ENCODE results near the gene IQSEC3. TPM values are rescaled to one million over a fixed set of nuclear protein-coding genes. Genes with fewer than 3 reads are reported as not detected.

IQSEC3 gene
- total RNA-seq, 1 experiment from 2014 or later, result not detected

- H3K36me3 Mint-ChIP-seq (ENCODE audit: insufficient read depth, unreplicated experiment), result no peaks in the 10 kb centered on the region
- POLR2A ChIA-PET, result no interaction called here
These were observed 58.5 kb downstream of the IQSEC3 start for GRCh38 chr12:125075-125474.

GRCh38 chr12:125566-125965 is 59.0 kb downstream of the IQSEC3 start:
- DNase-seq (ENCODE audit: unreplicated experiment), result no peak
- CTCF ChIA-PET, result no interaction called here
- BruUV-seq (replicated peaks), result no TSS peak
- no peak overlapping the region for H3K27ac Mint-ChIP-seq (ENCODE audit: low read depth, unreplicated experiment)
- POLR2A ChIA-PET, result no interaction called here
- H3K4me1 Mint-ChIP-seq (ENCODE audit: insufficient read depth, unreplicated experiment), result no peaks in the 10 kb centered on the region
- no peaks in the 10 kb centered on the region for H3K36me3 Mint-ChIP-seq (ENCODE audit: insufficient read depth, unreplicated experiment)
- no peaks in the 10 kb centered on the region for H3K9me3 Mint-ChIP-seq (ENCODE audit: unreplicated experiment)
- intact Hi-C loops (cut with micrococcal nuclease), result no loop called here
- H3K27me3 Mint-ChIP-seq (ENCODE audit: insufficient read depth, unreplicated experiment), result peaks cover 64% of the 10 kb centered on the region
- no peak for TF ChIP-seq CTCF (IDR thresholded peaks at IDR 0.05; ENCODE audit: unreplicated experiment)
- H3K4me3 Mint-ChIP-seq (ENCODE audit: unreplicated experiment), result no peak overlapping the region

More at GRCh38 chr12:125075-125474, 58.5 kb downstream of the IQSEC3 start:
- DNase-seq (ENCODE audit: unreplicated experiment), result no peak
- H3K27me3 Mint-ChIP-seq (ENCODE audit: insufficient read depth, unreplicated experiment), result peaks cover 69% of the 10 kb centered on the region
- intact Hi-C loops (cut with micrococcal nuclease), result no loop called here
- no peaks in the 10 kb centered on the region for H3K4me1 Mint-ChIP-seq (ENCODE audit: insufficient read depth, unreplicated experiment)
- no peak overlapping the region for H3K4me3 Mint-ChIP-seq (ENCODE audit: unreplicated experiment)
- CTCF ChIA-PET, result no interaction called here
- no peak for TF ChIP-seq CTCF (IDR thresholded peaks at IDR 0.05; ENCODE audit: unreplicated experiment)
- H3K9me3 Mint-ChIP-seq (ENCODE audit: unreplicated experiment), result no peaks in the 10 kb centered on the region
- no peak overlapping the region for H3K27ac Mint-ChIP-seq (ENCODE audit: low read depth, unreplicated experiment)
- BruUV-seq (replicated peaks), result no TSS peak

GRCh38 chr12:128079-128478 is 61.5 kb downstream of the IQSEC3 start:
- Mint-ChIP-seq H3K4me3 (ENCODE audit: unreplicated experiment) (no peak overlapping the region), H3K27me3 (ENCODE audit: insufficient read depth, unreplicated experiment) (peaks cover 59% of the 10 kb centered on the region), H3K27ac (ENCODE audit: low read depth, unreplicated experiment) (no peak overlapping the region), H3K36me3 (ENCODE audit: insufficient read depth, unreplicated experiment) (no peaks in the 10 kb centered on the region), H3K9me3 (ENCODE audit: unreplicated experiment) (no peaks in the 10 kb centered on the region), H3K4me1 (ENCODE audit: insufficient read depth, unreplicated experiment) (peaks cover 6% of the 10 kb centered on the region)
- CTCF ChIA-PET, result no interaction called here
- DNase-seq (ENCODE audit: unreplicated experiment), result no peak
- BruUV-seq (replicated peaks), result no TSS peak
- TF ChIP-seq CTCF (IDR thresholded peaks at IDR 0.05; ENCODE audit: unreplicated experiment), result no peak
- POLR2A ChIA-PET, result interaction anchor here (1.3 kb wide), 1 partner anchor 13 kb away, joined by 3 read pairs; no protein-coding TSS in a partner anchor
- intact Hi-C loops (cut with micrococcal nuclease), result no loop called here

- no peak for TF ChIP-seq CTCF (IDR thresholded peaks at IDR 0.05; ENCODE audit: unreplicated experiment)
- Mint-ChIP-seq H3K9me3 (ENCODE audit: unreplicated experiment) (no peaks in the 10 kb centered on the region), H3K4me3 (ENCODE audit: unreplicated experiment) (no peak overlapping the region), H3K27me3 (ENCODE audit: insufficient read depth, unreplicated experiment) (peaks cover 66% of the 10 kb centered on the region), H3K36me3 (ENCODE audit: insufficient read depth, unreplicated experiment) (no peaks in the 10 kb centered on the region), H3K4me1 (ENCODE audit: insufficient read depth, unreplicated experiment) (peaks cover 6% of the 10 kb centered on the region), H3K27ac (ENCODE audit: low read depth, unreplicated experiment) (no peak overlapping the region)
- intact Hi-C loops (cut with micrococcal nuclease), result no loop called here
- ChIA-PET POLR2A (no interaction called here), CTCF (no interaction called here)
- no peak for DNase-seq (ENCODE audit: unreplicated experiment)
- BruUV-seq (replicated peaks), result no TSS peak
These were observed 62.4 kb downstream of the IQSEC3 start for GRCh38 chr12:129001-129400.
